Neural crest cell (in vitro differentiated cells): Measurements from ENCODE around the gene MTMR2. TPM values are rescaled to one million over a fixed set of nuclear protein-coding genes. Genes with fewer than 3 reads are reported as not detected.

ENCODE experiments used
- DNase-seq: peaks from one replicate; pipeline ENCODE4 v3.0.0; 2021; ENCODE audit warnings: low read depth, mixed read lengths, low spot score
- H3K27ac Mint-ChIP-seq: one replicate; pipeline ENCODE4 v1.8.0; 2021; ENCODE audit warnings: mild to moderate bottlenecking, mixed read lengths; ENCODE audit not compliant: unreplicated experiment
- H3K27me3 Mint-ChIP-seq: 2 replicates; pipeline ENCODE4 v1.8.0; 2021; ENCODE audit warnings: low read depth, mild to moderate bottlenecking, mixed read lengths
- H3K36me3 Mint-ChIP-seq: 2 replicates; pipeline ENCODE4 v1.8.0; 2021; ENCODE audit warnings: low read depth, mild to moderate bottlenecking, mixed read lengths
- H3K4me1 Mint-ChIP-seq: 2 replicates; pipeline ENCODE4 v1.8.0; 2021; ENCODE audit warnings: mixed read lengths
- H3K4me3 Mint-ChIP-seq: one replicate; pipeline ENCODE4 v1.8.0; 2021; ENCODE audit warnings: mild to moderate bottlenecking, mixed read lengths
- H3K9me3 Mint-ChIP-seq: 2 replicates; pipeline ENCODE4 v1.8.0; 2021; ENCODE audit warnings: mixed read lengths
- total RNA-seq: library from RNA; stranded (reverse); gene quantifications from 2 replicates; pipeline ENCODE4 v1.2.1, GENCODE V29; 2021
- TF ChIP-seq, protein P1 (sequence below): fragments of 200-600 bp; sonication (generic); conservative IDR thresholded peaks from 2 replicates; pipeline ENCODE4 v1.5.0; 2021; ENCODE audit warnings: antibody characterized with exemption, mild to moderate bottlenecking

Gene MTMR2
- total RNA-seq, 1 donor from 2014 or later: 49.9 TPM

GRCh38 chr11:95799546-95799945, 124.4 kb downstream of the MTMR2 start:
- Mint-ChIP-seq H3K9me3 (peaks cover 3% of the 10 kb centered on the region), H3K4me1 (peaks cover 7% of the 10 kb centered on the region), H3K27ac (no peak overlapping the region), H3K36me3 (peaks cover 27% of the 10 kb centered on the region), H3K27me3 (no peaks in the 10 kb centered on the region), H3K4me3 (no peak overlapping the region)
- no peak for DNase-seq
- TF ChIP-seq, protein P1, sequence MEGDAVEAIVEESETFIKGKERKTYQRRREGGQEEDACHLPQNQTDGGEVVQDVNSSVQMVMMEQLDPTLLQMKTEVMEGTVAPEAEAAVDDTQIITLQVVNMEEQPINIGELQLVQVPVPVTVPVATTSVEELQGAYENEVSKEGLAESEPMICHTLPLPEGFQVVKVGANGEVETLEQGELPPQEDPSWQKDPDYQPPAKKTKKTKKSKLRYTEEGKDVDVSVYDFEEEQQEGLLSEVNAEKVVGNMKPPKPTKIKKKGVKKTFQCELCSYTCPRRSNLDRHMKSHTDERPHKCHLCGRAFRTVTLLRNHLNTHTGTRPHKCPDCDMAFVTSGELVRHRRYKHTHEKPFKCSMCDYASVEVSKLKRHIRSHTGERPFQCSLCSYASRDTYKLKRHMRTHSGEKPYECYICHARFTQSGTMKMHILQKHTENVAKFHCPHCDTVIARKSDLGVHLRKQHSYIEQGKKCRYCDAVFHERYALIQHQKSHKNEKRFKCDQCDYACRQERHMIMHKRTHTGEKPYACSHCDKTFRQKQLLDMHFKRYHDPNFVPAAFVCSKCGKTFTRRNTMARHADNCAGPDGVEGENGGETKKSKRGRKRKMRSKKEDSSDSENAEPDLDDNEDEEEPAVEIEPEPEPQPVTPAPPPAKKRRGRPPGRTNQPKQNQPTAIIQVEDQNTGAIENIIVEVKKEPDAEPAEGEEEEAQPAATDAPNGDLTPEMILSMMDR: no peak

DNA sequence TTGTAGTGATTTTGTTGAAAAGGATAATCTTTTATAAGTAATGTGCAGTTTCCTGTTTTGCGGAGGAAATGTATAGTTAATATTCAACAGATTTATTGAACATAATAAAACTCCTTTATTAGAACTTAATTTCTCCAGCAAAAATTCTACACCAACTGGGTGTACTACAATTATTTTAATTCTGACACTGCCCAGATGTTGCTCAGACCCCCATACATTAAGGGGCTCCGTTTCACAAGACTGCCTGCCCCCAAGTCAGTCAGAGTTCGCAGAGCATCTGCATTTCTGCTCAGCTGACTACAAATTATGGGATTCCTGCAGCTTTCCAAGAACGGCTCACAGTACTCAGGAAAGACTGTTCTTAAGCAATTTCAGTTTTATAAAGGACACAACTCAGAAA, 127.4 kb downstream of the MTMR2 start:
- no peaks in the 10 kb centered on the region for H3K9me3 Mint-ChIP-seq
- no peak overlapping the region for H3K4me3 Mint-ChIP-seq
- peak overlapping the region; percentile 13 for H3K27ac Mint-ChIP-seq
- TF ChIP-seq, protein P1: no peak
- no peak for DNase-seq
- peaks cover 10% of the 10 kb centered on the region for H3K36me3 Mint-ChIP-seq
- no peaks in the 10 kb centered on the region for H3K27me3 Mint-ChIP-seq
- peaks cover 32% of the 10 kb centered on the region for H3K4me1 Mint-ChIP-seq

DNA sequence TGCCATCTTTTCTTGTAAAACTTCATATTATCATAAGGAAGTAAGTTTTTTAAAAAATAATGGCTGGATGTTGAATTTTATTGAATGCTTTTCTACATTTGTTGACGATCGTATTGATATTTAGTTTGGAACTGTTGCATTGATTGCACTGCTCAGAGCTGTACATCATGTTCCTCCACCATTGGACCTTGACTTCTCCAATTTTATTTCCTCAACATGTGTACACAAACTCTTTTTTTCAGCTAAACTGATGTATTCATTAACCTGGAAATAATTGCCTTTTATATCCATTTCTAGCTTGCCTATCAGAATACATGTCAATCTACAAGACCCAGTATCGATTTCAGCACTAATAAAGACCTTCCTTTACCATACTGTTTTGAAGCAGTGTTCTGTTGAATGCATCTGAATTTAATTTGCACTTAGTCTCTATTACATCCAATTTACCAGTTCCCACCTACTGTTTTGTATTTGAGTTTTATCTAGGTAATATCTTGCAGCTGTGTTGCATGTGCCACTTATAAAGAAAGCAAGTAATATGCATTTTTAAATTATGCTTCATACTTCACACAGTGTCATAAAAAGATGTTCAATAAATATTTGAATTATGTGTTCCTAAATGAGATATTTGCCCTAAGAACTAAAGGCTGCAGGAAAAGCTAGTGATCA, 128.1 kb downstream of the MTMR2 start:
- TF ChIP-seq, protein P1: no peak
- Mint-ChIP-seq H3K36me3 (peaks cover 8% of the 10 kb centered on the region), H3K27me3 (no peaks in the 10 kb centered on the region), H3K27ac (no peak overlapping the region), H3K4me3 (peak overlapping the region; percentile 3), H3K9me3 (no peaks in the 10 kb centered on the region), H3K4me1 (peaks cover 37% of the 10 kb centered on the region)
- DNase-seq: no peak

DNA sequence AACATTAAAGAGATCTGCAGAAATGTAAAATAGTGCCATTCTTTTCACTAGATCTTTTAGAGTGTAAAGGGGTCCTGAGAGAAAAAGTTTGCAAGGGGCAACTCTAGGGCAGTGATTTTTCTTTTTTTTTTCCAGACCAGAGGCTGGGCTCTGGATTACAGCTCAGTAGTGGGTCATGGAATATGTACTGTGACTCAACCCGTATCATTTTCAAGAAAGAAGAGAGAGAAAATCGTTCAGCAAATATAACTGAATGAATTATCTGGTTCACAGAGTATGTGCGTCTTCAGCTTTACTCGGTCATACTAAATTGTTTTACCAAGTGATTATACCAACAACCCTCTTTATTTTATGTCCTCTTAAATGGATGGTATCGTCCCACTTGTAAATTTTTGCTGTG, 129.8 kb downstream of the MTMR2 start:
- no peaks in the 10 kb centered on the region for H3K9me3 Mint-ChIP-seq
- H3K4me1 Mint-ChIP-seq: peaks cover 37% of the 10 kb centered on the region
- TF ChIP-seq, protein P1: no peak
- DNase-seq: no peak
- H3K27me3 Mint-ChIP-seq: no peaks in the 10 kb centered on the region
- no peaks in the 10 kb centered on the region for H3K36me3 Mint-ChIP-seq
- no peak overlapping the region for H3K27ac Mint-ChIP-seq
- peak overlapping the region; percentile 39 for H3K4me3 Mint-ChIP-seq

DNA sequence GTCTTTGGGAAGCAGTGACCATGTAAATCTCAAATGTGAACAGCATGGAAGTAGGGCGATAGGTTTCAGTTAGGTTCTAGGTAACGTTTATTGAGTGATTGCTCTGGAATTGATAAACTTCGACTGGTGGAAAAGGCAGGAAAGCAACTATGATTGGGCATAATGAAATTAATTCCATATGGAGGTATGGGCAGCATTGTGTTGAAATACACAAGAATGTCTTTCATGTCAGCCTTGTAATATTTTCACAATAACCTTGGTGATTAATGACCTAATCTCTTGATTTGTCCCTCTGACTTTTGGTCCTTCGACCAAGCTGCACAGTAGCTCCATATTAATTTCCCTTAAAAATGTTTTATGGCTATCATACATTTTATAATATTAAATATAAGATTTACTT, 130.8 kb downstream of the MTMR2 start:
- Mint-ChIP-seq H3K4me3 (peak overlapping the region; percentile 58), H3K9me3 (no peaks in the 10 kb centered on the region), H3K27me3 (no peaks in the 10 kb centered on the region), H3K36me3 (no peaks in the 10 kb centered on the region), H3K4me1 (peaks cover 44% of the 10 kb centered on the region), H3K27ac (no peak overlapping the region)
- DNase-seq: no peak
- TF ChIP-seq, protein P1: no peak
